Fibroblast of the aortic adventitia (primary cell): ENCODE data around the gene UIMC1. TPM values are rescaled to one million over a fixed set of nuclear protein-coding genes. Genes with fewer than 3 reads are reported as not detected.

Experiments used
- DNase-seq: peaks from one replicate; pipeline ENCODE4 v3.0.0-alpha.2; 2010; ENCODE audit warnings: low read depth
- H3K4me3 ChIP-seq: 2 replicates; pipeline ENCODE4 v1.5.1; 2011; ENCODE audit warnings: low read depth, mild to moderate bottlenecking, control low read depth, low read length, moderate library complexity
- total RNA-seq: library from RNA; depleted of rRNA; stranded (reverse); fragments of >200 nt; gene quantifications from 2 replicates; pipeline ENCODE4 v1.2.3, GENCODE V29; 2012; ENCODE audit warnings: low replicate concordance
- TF ChIP-seq, protein P1 (sequence below): IDR thresholded peaks from 2 replicates; pipeline ENCODE4 v1.5.1; 2011; ENCODE audit warnings: mild to moderate bottlenecking, low read length, control low read depth, inconsistent platforms; ENCODE audit not compliant: insufficient read depth

The UIMC1 gene
- total RNA-seq, 1 donor: 34.7 TPM

DNA sequence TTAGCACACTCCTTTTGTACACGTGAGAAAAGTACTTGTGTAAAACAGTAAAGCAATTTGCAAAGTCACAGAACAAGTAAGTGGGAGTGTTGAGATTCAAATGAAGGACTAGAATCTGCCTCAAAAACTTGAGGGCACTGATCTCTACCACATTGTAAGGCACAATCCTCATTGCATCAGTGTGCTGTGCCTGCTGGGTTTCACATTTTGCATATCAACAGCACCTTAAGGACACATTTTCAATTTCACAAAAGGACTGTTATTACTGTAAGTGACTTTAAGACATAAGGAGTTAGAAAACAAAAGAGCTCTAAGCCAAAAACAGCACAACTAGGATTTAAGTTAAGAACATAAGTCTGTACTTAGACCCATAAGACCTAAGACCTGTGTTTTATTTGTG is 62.8 kb downstream of the UIMC1 start:
- H3K4me3 ChIP-seq: no peak overlapping the region
- no peak for DNase-seq
- TF ChIP-seq, protein P1, sequence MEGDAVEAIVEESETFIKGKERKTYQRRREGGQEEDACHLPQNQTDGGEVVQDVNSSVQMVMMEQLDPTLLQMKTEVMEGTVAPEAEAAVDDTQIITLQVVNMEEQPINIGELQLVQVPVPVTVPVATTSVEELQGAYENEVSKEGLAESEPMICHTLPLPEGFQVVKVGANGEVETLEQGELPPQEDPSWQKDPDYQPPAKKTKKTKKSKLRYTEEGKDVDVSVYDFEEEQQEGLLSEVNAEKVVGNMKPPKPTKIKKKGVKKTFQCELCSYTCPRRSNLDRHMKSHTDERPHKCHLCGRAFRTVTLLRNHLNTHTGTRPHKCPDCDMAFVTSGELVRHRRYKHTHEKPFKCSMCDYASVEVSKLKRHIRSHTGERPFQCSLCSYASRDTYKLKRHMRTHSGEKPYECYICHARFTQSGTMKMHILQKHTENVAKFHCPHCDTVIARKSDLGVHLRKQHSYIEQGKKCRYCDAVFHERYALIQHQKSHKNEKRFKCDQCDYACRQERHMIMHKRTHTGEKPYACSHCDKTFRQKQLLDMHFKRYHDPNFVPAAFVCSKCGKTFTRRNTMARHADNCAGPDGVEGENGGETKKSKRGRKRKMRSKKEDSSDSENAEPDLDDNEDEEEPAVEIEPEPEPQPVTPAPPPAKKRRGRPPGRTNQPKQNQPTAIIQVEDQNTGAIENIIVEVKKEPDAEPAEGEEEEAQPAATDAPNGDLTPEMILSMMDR: no peak

DNA sequence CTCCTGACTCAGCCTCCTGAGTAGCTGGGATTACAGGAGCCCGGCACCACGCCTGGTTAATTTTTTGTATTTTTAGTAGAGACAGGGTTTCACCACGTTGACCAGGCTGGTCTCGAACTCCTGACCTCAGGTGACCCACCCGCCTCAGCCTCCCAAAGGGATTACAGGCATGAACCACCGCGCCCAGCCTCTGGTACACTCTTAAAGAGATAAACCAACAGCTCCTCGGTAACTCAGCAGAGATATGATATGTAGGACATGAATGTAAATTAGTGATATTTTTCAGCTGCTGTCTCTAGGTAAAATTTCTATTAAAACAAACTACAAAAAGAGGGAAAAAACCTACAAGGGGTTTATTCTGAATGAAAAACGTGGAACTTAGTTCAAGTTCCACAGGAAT is 64.6 kb downstream of the UIMC1 start:
- H3K4me3 ChIP-seq: no peak overlapping the region

DNA sequence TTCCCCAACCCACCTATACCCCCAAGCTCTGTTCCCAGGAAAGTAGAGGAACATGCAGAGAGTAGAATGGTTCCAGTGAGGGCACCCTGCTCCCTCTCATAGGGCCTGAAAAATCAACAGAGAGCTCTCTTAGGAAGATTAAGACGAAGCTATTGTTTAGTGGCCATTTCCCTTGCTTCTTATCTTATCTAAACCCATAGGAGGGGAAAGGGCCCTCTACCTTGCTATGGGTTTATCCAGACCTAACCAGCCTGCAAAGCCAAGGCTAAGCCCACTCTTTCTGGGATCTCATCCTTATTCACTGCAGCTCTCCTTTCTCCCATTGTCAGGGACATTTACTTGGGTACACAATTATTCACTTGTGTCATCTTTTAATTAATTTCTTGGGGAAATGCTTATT is 68.1 kb downstream of the UIMC1 start:
- no peak overlapping the region for H3K4me3 ChIP-seq
- TF ChIP-seq, protein P1: no peak
- no peak for DNase-seq

More for the DNA sequence above, 64.6 kb downstream of the UIMC1 start:
- DNase-seq: no peak
- TF ChIP-seq, protein P1: no peak

DNA sequence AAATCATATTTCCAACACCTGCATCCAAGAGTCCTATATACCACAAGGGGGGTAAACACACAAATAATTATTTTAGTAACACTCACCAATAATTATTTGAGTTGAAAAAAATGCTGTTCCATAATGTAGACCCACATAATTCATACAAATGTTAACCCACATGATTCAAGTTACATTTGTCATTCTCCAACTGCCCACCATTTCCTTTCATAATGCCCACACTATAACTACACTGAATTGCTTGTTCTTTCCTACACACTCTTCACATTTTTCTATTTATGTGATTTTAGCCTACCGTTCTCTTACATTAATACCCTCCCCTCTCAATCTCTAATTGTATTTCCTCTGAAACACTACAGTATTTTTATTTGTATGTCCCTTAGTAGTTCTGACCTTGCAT is 71.6 kb downstream of the UIMC1 start:
- TF ChIP-seq, protein P1: no peak
- DNase-seq: no peak
- H3K4me3 ChIP-seq: no peak overlapping the region

DNA sequence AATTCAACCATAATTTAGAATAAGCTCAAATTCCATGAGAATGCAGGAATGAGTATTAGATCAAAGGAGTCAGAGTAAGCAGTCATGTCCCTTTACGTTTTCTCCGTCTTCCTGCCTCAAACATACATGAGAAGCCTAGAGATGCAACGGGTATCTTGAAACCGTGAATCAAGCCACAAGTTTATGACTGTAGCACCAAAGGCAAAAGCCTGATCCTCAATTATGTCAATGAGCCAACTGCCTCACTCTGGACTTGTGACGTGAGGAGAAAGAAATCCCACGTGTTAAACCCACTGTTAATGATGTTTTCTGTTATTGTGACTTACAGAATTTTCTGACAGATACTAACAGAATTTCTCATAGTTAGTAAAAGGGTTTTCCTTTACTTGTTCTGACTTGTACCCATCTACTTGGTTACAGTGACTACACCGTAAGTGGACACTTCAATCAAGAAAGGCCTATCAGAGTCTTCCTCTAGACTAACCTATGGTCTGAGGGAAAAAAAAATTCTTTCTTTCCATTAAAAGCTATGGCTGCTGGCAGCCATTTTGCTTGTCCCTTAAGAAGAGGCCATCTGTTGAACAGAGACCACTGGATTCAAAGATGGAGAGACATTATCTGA is 72.2 kb downstream of the UIMC1 start:
- TF ChIP-seq, protein P1: no peak

DNA sequence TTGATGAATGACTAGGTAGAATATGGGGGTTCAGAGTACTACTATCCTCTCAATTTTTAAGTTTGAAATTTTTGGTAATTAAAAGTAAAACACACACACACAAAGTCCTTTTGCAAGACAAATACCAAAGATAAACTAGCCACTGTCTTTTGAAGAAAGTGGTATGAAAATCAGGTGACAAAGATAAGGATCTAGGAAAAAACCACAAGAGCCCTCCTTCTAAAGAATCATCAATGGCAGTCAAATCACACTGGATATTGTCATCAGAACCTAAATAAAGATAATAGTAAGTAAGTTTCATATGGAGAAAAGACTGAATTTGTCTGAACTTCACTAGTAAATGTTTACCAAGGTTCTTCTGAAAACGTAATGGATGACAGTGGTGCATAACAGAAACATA is 76.9 kb downstream of the UIMC1 start:
- no peak overlapping the region for H3K4me3 ChIP-seq
- DNase-seq: no peak
- TF ChIP-seq, protein P1: no peak

More for the DNA sequence above, 72.2 kb downstream of the UIMC1 start:
- H3K4me3 ChIP-seq: no peak overlapping the region
- no peak for DNase-seq

DNA sequence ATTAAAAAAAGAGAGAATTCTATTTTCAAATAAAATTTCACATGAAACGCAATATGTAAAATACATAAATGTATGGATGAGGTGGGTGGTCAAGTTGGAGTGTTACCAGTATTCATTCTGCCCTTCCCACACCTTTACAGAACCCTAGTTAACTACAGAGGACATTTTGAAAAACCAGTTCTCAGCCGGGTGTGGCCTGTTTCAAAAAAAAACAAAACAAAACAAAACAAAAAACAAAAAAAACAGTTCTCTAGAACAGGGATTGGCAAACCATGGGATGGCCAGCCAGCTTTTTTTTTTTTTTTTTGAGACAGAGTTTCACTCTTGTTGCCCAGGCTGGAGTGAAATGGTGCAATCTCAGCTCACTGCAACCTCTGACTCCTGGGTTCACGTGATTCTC is 79.0 kb downstream of the UIMC1 start:
- H3K4me3 ChIP-seq: no peak overlapping the region
- TF ChIP-seq, protein P1: no peak
- no peak for DNase-seq
